Endothelial cell of umbilical vein (primary cell): Measurements from ENCODE around the gene PTPN13. TPM values are rescaled to one million over a fixed set of nuclear protein-coding genes. Genes with fewer than 3 reads are reported as not detected.

ENCODE experiments used
- BruUV-seq: library from RNA; stranded (reverse); fragments of 400-500 nt; replicated peaks from 2 replicates; lab custom pipeline; 2021; lab: Mats Ljungman, UMichigan
- CTCF ChIA-PET: fragments of 300-600, 350-600 bp; sonication (Branson Sonifier 250); formaldehyde crosslinking; loops from one replicate; lab custom pipeline; 2021; ENCODE audit warnings: antibody characterized with exemption, inconsistent platforms; lab: Charles Lee
- POLR2A ChIA-PET: fragments of 300-600, 350-600 bp; sonication (Branson Sonifier 250); formaldehyde crosslinking; loops from one replicate; lab custom pipeline; 2021; ENCODE audit warnings: antibody characterized with exemption, inconsistent platforms; lab: Charles Lee
- DNase-seq: peaks from one replicate; pipeline ENCODE4 v3.0.0-alpha.2; 2011; ENCODE audit warnings: low read depth, low spot score
- FAIRE-seq: peaks from 2 replicates; lab custom pipeline; 2011; peaks lifted over from hg19 to GRCh38; lab: Jason Lieb, UNC
- H2AFZ ChIP-seq: 2 replicates; pipeline ENCODE4 v1.6.0; 2012; ENCODE audit warnings: low read depth, low read length, control low read depth, inconsistent platforms
- H3K27ac ChIP-seq: 2 replicates; pipeline ENCODE4 v1.5.1; 2011; ENCODE audit warnings: low read depth, mild to moderate bottlenecking, control low read depth, low read length, moderate library complexity; ENCODE audit not compliant: insufficient read depth
- H3K27me3 ChIP-seq, 2 experiments: 2 replicates each; pipeline versions ENCODE4 v1.6.0 to v1.6.1; 2011; ENCODE audit warnings: low read length in 2 of 2, mixed read lengths in 1 of 2; ENCODE audit not compliant: control insufficient read depth in 2 of 2, insufficient read depth in 2 of 2
- H3K36me3 ChIP-seq, 2 experiments: 2 replicates in 1 of 2; 3 replicates in 1 of 2; pipeline ENCODE4 v1.5.1; 2011; ENCODE audit warnings: low read length in 2 of 2, mild to moderate bottlenecking in 1 of 2, moderate library complexity in 1 of 2; ENCODE audit not compliant: control insufficient read depth in 2 of 2, insufficient read depth in 2 of 2; ENCODE audit errors: extremely low read depth in 1 of 2
- H3K4me1 ChIP-seq: 3 replicates; pipeline ENCODE4 v1.5.1; 2011; ENCODE audit warnings: mild to moderate bottlenecking, low read length; ENCODE audit not compliant: control insufficient read depth, insufficient read depth; ENCODE audit errors: extremely low read depth
- H3K4me2 ChIP-seq: 2 replicates; pipeline ENCODE4 v1.6.1; 2011; ENCODE audit warnings: low read length, control low read depth, mixed read lengths; ENCODE audit not compliant: insufficient read depth
- H3K4me3 ChIP-seq, 3 experiments: fragments of 200-600 bp in 1 of 3; sonication (generic), shearing (Covaris generic) in 1 of 3; replicated peaks in 1 of 3; 2 replicates each; pipeline ENCODE4 v1.5.1; 2011 to 2016; ENCODE audit warnings: control low read depth in 3 of 3, low read length in 3 of 3, mild to moderate bottlenecking in 2 of 3, inconsistent platforms in 1 of 3, low read depth in 1 of 3, moderate library complexity in 1 of 3; ENCODE audit not compliant: insufficient read depth in 1 of 3
- H3K79me2 ChIP-seq: 2 replicates; pipeline ENCODE4 v1.6.0; 2012; ENCODE audit warnings: low read length, inconsistent platforms; ENCODE audit not compliant: control insufficient read depth, insufficient read depth
- H3K9ac ChIP-seq: replicated peaks from 2 replicates; pipeline ENCODE3; 2011; ENCODE audit warnings: low read length, control low read depth; ENCODE audit not compliant: insufficient read depth; ENCODE audit errors: extremely low read depth
- H3K9me1 ChIP-seq: replicated peaks from 3 replicates; pipeline ENCODE4 v1.6.0; 2011; ENCODE audit warnings: mild to moderate bottlenecking, low read length; ENCODE audit not compliant: control insufficient read depth, insufficient read depth; ENCODE audit errors: extremely low read depth
- H3K9me3 ChIP-seq: replicated peaks from 2 replicates; pipeline ENCODE4 v1.5.1; 2012; ENCODE audit warnings: low read length, inconsistent platforms; ENCODE audit not compliant: control insufficient read depth, insufficient read depth
- H4K20me1 ChIP-seq: replicated peaks from 2 replicates; pipeline ENCODE3; 2011; ENCODE audit warnings: mild to moderate bottlenecking, low read length; ENCODE audit not compliant: control insufficient read depth, insufficient read depth; ENCODE audit errors: extremely low read depth
- EZH2 ChIP-seq: IDR thresholded peaks from 2 replicates; pipeline ENCODE4 v1.6.1; 2012; ENCODE audit warnings: borderline replicate concordance, low read depth, mild to moderate bottlenecking, moderate library complexity, low read length, inconsistent platforms; ENCODE audit not compliant: severe bottlenecking
- FOS ChIP-seq: IDR thresholded peaks from 2 replicates; pipeline ENCODE4 v1.6.1; 2011; ENCODE audit warnings: mild to moderate bottlenecking, low read length, moderate library complexity, borderline replicate concordance; ENCODE audit not compliant: insufficient read depth
- GATA2 ChIP-seq: IDR thresholded peaks from 2 replicates; pipeline ENCODE4 v1.7.0; 2011; ENCODE audit warnings: low read depth, mild to moderate bottlenecking, moderate library complexity, mixed read lengths, low read length; ENCODE audit not compliant: insufficient read length, insufficient read depth
- JUN ChIP-seq: IDR thresholded peaks from 2 replicates; pipeline ENCODE4 v1.6.1; 2011; ENCODE audit warnings: borderline replicate concordance, low read depth; ENCODE audit not compliant: insufficient read length, insufficient read depth
- MYC ChIP-seq: IDR thresholded peaks from one replicate; pipeline ENCODE4 v1.6.1; 2011; ENCODE audit warnings: mild to moderate bottlenecking, low read depth, low read length
- POLR2A ChIP-seq: IDR thresholded peaks from 2 replicates; pipeline ENCODE4 v1.6.1; 2012; ENCODE audit warnings: low read depth, mild to moderate bottlenecking, control low read depth, low read length
- POLR2AphosphoS5 ChIP-seq: IDR thresholded peaks from 2 replicates; pipeline ENCODE4 v1.6.1; 2012; ENCODE audit warnings: low read depth, mild to moderate bottlenecking, control low read depth, low read length, moderate library complexity; ENCODE audit not compliant: insufficient read depth
- dilution Hi-C: fragments of 300-500 bp; cut with MboI; formaldehyde crosslinking; loops from one replicate; pipeline ENCODE4 v1.15.0; 2019; ENCODE audit warnings: low sequenced_read_pairs; ENCODE audit not compliant: extremely low pct_ligation_motif_present
- intact Hi-C: fragments of 100-400 bp; cut with micrococcal nuclease; formaldehyde crosslinking; loops from one replicate; pipeline ENCODE4 v1.10.0; 2022
- polyA plus RNA-seq, 4 experiments: library from polyadenylated mRNA; depleted of rRNA in 3 of 4; stranded (reverse) in 3 of 4; unstranded in 1 of 4; fragments of >200 nt; gene quantifications; 2 replicates each; pipeline versions ENCODE4 v1.2.1 to v1.2.3, GENCODE V29; 2011 to 2012; ENCODE audit warnings: missing spikeins in 1 of 4
- total RNA-seq: library from RNA; stranded (reverse); gene quantifications from 2 replicates; pipeline ENCODE4 v1.2.3, GENCODE V29; 2021
- TF ChIP-seq, protein P1 (sequence below): IDR thresholded peaks from 2 replicates; pipeline ENCODE4 v1.6.1; 2011; ENCODE audit not compliant: insufficient read depth, insufficient read length
- TF ChIP-seq, protein P2 (sequence below), 2 donors: IDR thresholded peaks; 1 replicate in 1 of 2; 2 replicates in 1 of 2; pipeline ENCODE4 v1.5.1; 2011; ENCODE audit warnings: low read length in 2 of 2, mild to moderate bottlenecking in 2 of 2, moderate library complexity in 2 of 2, control low read depth in 1 of 2, inconsistent platforms in 1 of 2, low read depth in 1 of 2; ENCODE audit not compliant: insufficient read depth in 1 of 2; ENCODE audit errors: extremely low read depth in 1 of 2

Gene PTPN13
- total and polyA plus RNA-seq, 2 donors (not counting 3 experiments of a cell fraction or from before 2014, with no cell fraction given): 0.69 to 2.9 TPM

DNA sequence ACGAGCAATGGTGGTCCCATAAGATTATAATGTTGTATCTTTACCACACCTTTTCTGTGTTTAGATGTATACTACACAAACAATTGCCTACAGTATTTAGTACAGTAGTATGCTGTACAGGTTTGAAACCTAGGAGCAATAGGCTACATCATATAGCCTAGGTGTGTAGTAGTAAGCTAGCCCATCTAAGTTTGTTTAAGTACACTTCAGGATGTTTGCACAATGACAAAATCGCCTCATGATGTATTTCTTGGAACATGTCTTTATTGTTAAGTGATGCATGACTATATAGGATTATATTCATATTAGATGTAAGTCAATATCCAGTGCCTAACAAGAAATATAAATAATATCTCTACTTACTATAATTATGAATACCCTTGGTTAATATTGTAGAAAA, 150.5 kb downstream of the PTPN13 start:
- H3K36me3 ChIP-seq: no peaks in the 10 kb centered on the region
- no peak overlapping the region for H3K4me2 ChIP-seq
- intact Hi-C loops: no loop called here
- no peaks in the 10 kb centered on the region for H3K9me1 ChIP-seq
- H3K27me3 ChIP-seq: no peaks in the 10 kb centered on the region
- BruUV-seq: no TSS peak
- ChIA-PET POLR2A (no interaction called here), CTCF (no interaction called here)
- TF ChIP-seq MYC (no peak), EZH2 (no peak), POLR2A (no peak), POLR2AphosphoS5 (no peak), FOS (no peak), GATA2 (no peak), JUN (no peak)
- TF ChIP-seq, protein P1, sequence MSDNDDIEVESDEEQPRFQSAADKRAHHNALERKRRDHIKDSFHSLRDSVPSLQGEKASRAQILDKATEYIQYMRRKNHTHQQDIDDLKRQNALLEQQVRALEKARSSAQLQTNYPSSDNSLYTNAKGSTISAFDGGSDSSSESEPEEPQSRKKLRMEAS: no peak
- TF ChIP-seq, protein P2, sequence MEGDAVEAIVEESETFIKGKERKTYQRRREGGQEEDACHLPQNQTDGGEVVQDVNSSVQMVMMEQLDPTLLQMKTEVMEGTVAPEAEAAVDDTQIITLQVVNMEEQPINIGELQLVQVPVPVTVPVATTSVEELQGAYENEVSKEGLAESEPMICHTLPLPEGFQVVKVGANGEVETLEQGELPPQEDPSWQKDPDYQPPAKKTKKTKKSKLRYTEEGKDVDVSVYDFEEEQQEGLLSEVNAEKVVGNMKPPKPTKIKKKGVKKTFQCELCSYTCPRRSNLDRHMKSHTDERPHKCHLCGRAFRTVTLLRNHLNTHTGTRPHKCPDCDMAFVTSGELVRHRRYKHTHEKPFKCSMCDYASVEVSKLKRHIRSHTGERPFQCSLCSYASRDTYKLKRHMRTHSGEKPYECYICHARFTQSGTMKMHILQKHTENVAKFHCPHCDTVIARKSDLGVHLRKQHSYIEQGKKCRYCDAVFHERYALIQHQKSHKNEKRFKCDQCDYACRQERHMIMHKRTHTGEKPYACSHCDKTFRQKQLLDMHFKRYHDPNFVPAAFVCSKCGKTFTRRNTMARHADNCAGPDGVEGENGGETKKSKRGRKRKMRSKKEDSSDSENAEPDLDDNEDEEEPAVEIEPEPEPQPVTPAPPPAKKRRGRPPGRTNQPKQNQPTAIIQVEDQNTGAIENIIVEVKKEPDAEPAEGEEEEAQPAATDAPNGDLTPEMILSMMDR (IDR thresholded peaks at IDR 0.05; ENCODE audit: extremely low read depth in 1 of 2, insufficient read depth in 1 of 2, low read depth in 1 of 2, low read length in 2 of 2): no peak
- dilution Hi-C loops: no loop called here
- no peaks in the 10 kb centered on the region for H3K79me2 ChIP-seq
- H3K4me3 ChIP-seq: no peak overlapping the region
- no peak overlapping the region for H3K9ac ChIP-seq
- no peaks in the 10 kb centered on the region for H4K20me1 ChIP-seq
- no peak overlapping the region for H2AFZ ChIP-seq
- DNase-seq: no peak
- H3K9me3 ChIP-seq: no peaks in the 10 kb centered on the region
- no peak for FAIRE-seq
- H3K4me1 ChIP-seq: no peaks in the 10 kb centered on the region
- H3K27ac ChIP-seq: no peak overlapping the region
